Stimulated activated effector memory CD8-positive, alpha-beta T cell treated with anti-CD3 and anti-CD28 coated beads, Interleukin-12 subunit alpha, Interleukin-12 subunit beta, amount 100 ng/mL, for 72 hours (primary cell): ENCODE data around the gene ELK4.

Experiments
- ATAC-seq: fragments of 150-1000 bp; cut with Tn5 transposase; 2 replicates; pipeline ENCODE4 v1.10.0; 2021
- DNase-seq, 2 donors: peaks; one replicate each; pipeline ENCODE4 v3.0.0; 2021 to 2022; ENCODE audit warnings: low spot score in 2 of 2
- H3K27ac Mint-ChIP-seq: one replicate; pipeline ENCODE4 v1.8.0; 2022; ENCODE audit warnings: mild to moderate bottlenecking, mixed read lengths
- H3K36me3 Mint-ChIP-seq: one replicate; pipeline ENCODE4 v1.8.0; 2022; ENCODE audit warnings: mild to moderate bottlenecking, mixed read lengths
- H3K4me1 Mint-ChIP-seq: one replicate; pipeline ENCODE4 v1.8.0; 2022; ENCODE audit warnings: mixed read lengths
- H3K4me3 Mint-ChIP-seq: one replicate; pipeline ENCODE4 v1.8.0; 2022; ENCODE audit warnings: mild to moderate bottlenecking, mixed read lengths
- H3K9me3 Mint-ChIP-seq: one replicate; pipeline ENCODE4 v1.8.0; 2022; ENCODE audit warnings: mixed read lengths

Gene ELK4

GRCh38 chr1:205597691-205598314, 34.0 kb downstream of the ELK4 start:
- DNase-seq (no peak), ATAC-seq (no peak)
- Mint-ChIP-seq H3K36me3 (peaks cover 8% of the 10 kb centered on the region), H3K4me1 (peaks cover 9% of the 10 kb centered on the region), H3K9me3 (no peaks in the 10 kb centered on the region), H3K27ac (peak overlapping the region; percentile 46), H3K4me3 (no peak overlapping the region)

GRCh38 chr1:205596876-205597275, 34.9 kb downstream of the ELK4 start:
- Mint-ChIP-seq H3K27ac (no peak overlapping the region), H3K4me1 (peaks cover 9% of the 10 kb centered on the region), H3K9me3 (no peaks in the 10 kb centered on the region), H3K4me3 (no peak overlapping the region), H3K36me3 (peaks cover 8% of the 10 kb centered on the region)
- ATAC-seq (no peak), DNase-seq (no peak)

- H3K36me3 Mint-ChIP-seq, result peaks cover 8% of the 10 kb centered on the region
- H3K9me3 Mint-ChIP-seq, result no peaks in the 10 kb centered on the region
- DNase-seq (no peak), ATAC-seq (no peak)
- no peak overlapping the region for H3K4me3 Mint-ChIP-seq
- H3K4me1 Mint-ChIP-seq, result peaks cover 15% of the 10 kb centered on the region
- H3K27ac Mint-ChIP-seq, result peak overlapping the region; percentile 41
Measured at GRCh38 chr1:205595861-205596260, 36.0 kb downstream of the ELK4 start.

GRCh38 chr1:205595435-205595834, 36.4 kb downstream of the ELK4 start:
- Mint-ChIP-seq H3K9me3 (no peaks in the 10 kb centered on the region), H3K4me3 (no peak overlapping the region), H3K27ac (peak overlapping the region; percentile 41), H3K36me3 (peaks cover 8% of the 10 kb centered on the region), H3K4me1 (peaks cover 15% of the 10 kb centered on the region)
- DNase-seq, result no peak
- ATAC-seq, result no peak

- Mint-ChIP-seq H3K9me3 (no peaks in the 10 kb centered on the region), H3K4me3 (no peak overlapping the region), H3K36me3 (peaks cover 8% of the 10 kb centered on the region), H3K4me1 (peaks cover 11% of the 10 kb centered on the region), H3K27ac (no peak overlapping the region)
- no peak for DNase-seq
- ATAC-seq, result no peak
Measured at GRCh38 chr1:205594846-205595245, 37.0 kb downstream of the ELK4 start.

DNA sequence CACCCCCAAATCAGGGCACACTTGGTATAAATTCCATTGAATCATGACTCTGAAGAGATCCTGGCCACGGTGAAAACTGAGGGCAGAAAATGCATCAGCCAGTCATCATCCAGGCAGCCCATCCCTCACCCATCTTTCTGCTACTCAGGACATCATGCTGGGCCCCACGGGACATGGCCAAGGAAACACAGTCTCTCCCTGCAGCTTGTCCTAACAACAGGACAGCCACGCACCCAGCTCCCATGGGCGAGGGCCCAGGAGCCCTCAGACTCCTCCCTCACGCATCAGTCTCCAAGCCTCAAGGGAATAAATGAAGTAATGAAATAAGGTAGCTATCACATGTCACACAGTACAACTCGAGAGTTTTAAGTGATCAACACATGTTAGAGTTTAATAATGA, 37.8 kb downstream of the ELK4 start:
- Mint-ChIP-seq H3K27ac (no peak overlapping the region), H3K4me1 (peaks cover 6% of the 10 kb centered on the region), H3K36me3 (peaks cover 2% of the 10 kb centered on the region), H3K4me3 (no peak overlapping the region), H3K9me3 (no peaks in the 10 kb centered on the region)
- ATAC-seq, result no peak
- DNase-seq, result no peak

DNA sequence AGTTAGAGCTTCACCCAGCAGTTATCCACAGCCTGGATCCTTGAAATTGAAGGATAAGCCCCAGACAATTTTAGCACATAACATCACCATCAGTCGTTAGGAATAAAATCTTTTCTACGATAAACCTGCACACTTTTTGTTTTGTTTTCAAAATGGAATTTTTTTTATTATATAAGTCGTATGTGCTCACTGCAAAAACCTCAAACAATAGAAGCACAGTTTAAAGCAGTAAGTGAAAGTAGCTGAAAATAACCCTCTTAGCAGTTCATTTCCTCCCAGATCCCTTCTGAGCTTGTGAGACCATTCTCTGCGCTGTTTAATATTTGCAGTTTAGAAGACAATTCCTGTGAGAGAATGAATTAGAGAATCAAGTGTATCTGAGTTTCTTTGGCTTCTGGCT, 38.3 kb downstream of the ELK4 start:
- DNase-seq (no peak), ATAC-seq (no peak)
- H3K9me3 Mint-ChIP-seq, result no peaks in the 10 kb centered on the region
- H3K4me3 Mint-ChIP-seq, result peak overlapping the region; percentile 66
- no peak overlapping the region for H3K27ac Mint-ChIP-seq
- H3K4me1 Mint-ChIP-seq, result peaks cover 6% of the 10 kb centered on the region
- H3K36me3 Mint-ChIP-seq, result no peaks in the 10 kb centered on the region

- Mint-ChIP-seq H3K9me3 (no peaks in the 10 kb centered on the region), H3K4me1 (peaks cover 6% of the 10 kb centered on the region), H3K27ac (peak overlapping the region; percentile 84), H3K36me3 (no peaks in the 10 kb centered on the region), H3K4me3 (peak overlapping the region; percentile 66)
- DNase-seq, result no peak
- no peak for ATAC-seq
Measured at GRCh38 chr1:205592443-205593003, 39.3 kb downstream of the ELK4 start.

DNA sequence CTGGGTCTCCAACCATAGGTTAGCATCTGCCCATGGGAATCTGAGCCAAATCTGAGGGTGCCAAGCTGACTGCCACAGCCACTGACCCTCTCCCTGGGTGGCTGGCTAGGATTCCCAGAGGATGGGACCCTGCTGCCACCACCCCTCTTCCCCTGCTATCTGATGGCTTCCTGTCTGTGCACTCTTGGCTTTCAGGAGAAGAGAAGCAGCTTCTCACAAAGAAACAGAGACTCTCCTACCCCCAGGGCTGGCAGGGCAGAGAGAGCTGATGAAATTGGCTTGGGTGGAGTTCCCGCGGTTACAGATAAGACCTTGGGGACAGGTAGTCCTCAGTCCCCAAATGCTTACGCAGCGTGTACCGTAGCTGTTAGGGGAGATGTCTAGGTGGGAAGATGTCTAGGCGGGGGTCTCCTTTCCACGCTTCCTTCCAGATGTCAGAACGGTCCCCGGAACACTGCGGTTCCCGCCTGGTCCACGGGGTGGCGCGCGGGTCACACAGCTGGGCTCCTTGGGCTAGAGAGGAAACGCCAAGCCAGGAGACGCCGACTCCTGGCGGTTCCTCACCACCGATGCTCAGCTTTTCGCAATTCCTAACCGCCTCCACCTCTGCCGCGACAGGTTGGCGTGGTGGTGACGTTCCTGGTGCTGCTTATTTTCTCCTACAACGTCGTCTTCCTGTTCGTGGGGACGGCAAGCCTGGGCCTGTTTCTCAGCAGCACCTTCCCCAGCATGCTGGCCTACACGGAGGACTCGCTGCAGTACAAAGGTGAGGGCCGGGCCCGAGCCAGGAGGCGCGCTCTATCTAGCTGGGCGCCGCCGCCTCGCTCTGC, 40.1 kb downstream of the ELK4 start:
- Mint-ChIP-seq H3K9me3 (no peaks in the 10 kb centered on the region), H3K27ac (peak overlapping the region; percentile 84), H3K36me3 (no peaks in the 10 kb centered on the region), H3K4me1 (peaks cover 6% of the 10 kb centered on the region), H3K4me3 (peak overlapping the region; percentile 66)
- peak; percentile 93 for ATAC-seq
- DNase-seq, result peak; percentile 92 to 98

DNA sequence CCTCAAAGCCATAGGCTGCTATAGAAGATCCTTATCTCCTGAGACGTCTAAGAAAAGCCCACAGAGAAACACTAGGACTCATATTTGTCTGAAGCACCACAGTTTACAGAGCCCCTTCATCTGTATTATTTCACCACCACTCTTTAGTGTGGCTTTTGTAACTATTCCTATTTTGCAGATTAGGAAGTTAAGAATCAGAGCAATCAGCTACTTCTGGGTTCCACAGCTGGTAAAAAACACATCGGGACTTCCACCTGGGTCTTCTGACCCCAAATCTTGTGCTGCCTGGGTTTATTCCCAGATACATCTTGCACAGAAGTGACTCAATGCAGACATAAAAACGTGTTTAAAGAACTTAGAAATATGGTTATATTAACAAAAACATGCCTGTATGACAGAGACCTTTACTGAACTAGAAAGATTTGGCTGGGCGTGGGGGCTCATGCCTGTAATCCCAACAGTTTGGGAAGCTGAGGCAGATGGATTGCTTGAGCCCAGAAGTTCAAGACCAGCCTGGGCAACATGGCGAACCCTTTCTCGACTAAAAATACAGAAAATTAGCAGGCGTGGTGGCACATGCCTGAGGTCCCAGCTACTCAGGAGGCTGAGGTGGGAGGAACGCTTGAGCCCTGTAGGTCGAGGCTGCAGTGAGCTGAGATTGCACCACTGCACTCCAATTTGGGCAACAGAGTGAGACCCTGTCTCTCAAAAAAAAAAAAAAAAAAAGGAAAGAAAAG, 40.9 kb downstream of the ELK4 start:
- ATAC-seq (no peak), DNase-seq (no peak)
- no peaks in the 10 kb centered on the region for H3K9me3 Mint-ChIP-seq
- no peak overlapping the region for H3K4me3 Mint-ChIP-seq
- no peak overlapping the region for H3K27ac Mint-ChIP-seq
- H3K36me3 Mint-ChIP-seq, result no peaks in the 10 kb centered on the region
- H3K4me1 Mint-ChIP-seq, result peaks cover 6% of the 10 kb centered on the region

- no peak overlapping the region for H3K4me3 Mint-ChIP-seq
- no peaks in the 10 kb centered on the region for H3K9me3 Mint-ChIP-seq
- H3K36me3 Mint-ChIP-seq, result no peaks in the 10 kb centered on the region
- H3K4me1 Mint-ChIP-seq, result peaks cover 6% of the 10 kb centered on the region
- no peak overlapping the region for H3K27ac Mint-ChIP-seq
- ATAC-seq, result no peak
- DNase-seq, result no peak
Measured at GRCh38 chr1:205590457-205590768, 41.4 kb downstream of the ELK4 start.

DNA sequence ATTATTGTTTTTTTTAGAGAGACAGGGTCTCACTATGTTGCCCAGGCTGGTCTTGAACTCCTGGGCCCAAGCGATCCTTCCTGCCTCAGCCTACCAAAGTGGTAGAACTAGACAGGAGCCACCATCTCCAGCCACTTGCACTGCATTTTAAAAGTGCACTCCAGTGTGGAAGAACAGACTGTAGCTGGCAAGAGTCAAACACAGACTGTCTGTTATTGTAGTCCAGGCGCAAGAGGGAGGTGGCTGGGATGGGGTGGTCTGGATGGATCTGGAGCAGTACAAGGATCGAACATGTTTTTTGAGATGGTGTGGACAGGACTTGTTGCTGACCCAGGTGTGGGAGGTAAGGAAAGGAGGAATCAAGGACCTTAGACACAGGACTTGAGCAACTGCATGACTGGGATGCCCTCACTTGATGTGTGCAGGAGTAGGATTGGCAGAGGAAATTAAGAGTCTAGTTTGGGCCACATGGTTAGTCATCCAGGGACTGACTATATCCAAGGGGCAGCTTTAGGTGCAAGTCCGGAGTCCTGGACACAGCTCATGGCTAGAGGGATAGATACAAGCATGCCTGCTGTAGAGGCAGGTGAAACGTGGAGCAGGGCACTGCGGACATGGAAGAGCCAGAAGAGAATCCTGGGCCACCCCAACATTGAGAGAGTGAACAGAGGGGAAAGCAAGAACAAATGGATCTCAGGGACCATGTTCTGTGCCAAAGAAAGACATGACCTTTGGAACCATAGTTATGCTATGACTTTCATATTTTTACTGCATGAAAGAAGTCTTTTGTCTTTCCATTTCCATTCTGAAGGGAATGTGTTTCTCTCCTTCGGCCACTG, 42.0 kb downstream of the ELK4 start:
- Mint-ChIP-seq H3K27ac (no peak overlapping the region), H3K36me3 (no peaks in the 10 kb centered on the region), H3K9me3 (no peaks in the 10 kb centered on the region), H3K4me3 (no peak overlapping the region), H3K4me1 (peaks cover 6% of the 10 kb centered on the region)
- DNase-seq (no peak), ATAC-seq (no peak)

DNA sequence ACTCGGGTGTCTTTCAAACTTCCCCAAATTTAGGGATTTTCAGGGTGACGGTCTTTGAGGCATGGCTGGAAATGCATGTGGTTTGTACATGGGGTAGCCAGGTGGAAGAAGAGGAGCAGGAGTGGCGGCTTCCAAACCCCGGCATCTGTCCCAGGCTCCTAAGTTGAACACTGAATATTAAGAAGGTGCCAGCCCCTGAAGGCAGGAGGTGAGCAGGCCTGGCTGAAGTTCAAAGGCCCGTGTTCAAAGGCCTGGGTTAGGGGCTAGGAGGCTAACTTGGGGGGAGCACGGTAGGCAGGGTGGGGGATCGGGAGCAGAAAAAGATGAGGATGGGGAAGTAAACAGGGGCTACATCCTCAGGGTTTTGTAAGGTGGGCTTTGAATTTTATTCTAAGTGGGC, 42.8 kb downstream of the ELK4 start:
- H3K4me3 Mint-ChIP-seq, result no peak overlapping the region
- no peaks in the 10 kb centered on the region for H3K9me3 Mint-ChIP-seq
- ATAC-seq (no peak), DNase-seq (no peak)
- no peaks in the 10 kb centered on the region for H3K36me3 Mint-ChIP-seq
- no peak overlapping the region for H3K27ac Mint-ChIP-seq
- peaks cover 6% of the 10 kb centered on the region for H3K4me1 Mint-ChIP-seq

DNA sequence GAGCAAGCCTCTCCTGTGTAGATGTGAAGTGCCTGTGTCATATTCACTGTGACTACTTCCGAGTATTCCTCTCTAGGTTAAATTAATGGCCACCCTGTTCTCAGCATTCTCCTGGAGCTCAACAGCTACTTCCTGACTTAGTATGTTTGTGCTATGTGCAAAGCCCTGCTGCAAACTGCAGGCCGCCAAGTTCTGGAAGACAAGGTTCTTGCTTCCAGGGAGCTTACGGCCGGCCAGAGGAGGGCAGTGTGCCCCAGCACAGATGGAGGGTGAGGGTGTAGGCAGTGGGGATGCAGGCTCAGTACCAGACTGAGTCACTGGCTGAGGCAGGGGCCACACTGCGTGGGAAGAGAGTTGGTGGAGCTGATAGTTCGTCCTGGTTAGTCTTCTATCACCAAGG, 43.2 kb downstream of the ELK4 start:
- Mint-ChIP-seq H3K27ac (no peak overlapping the region), H3K36me3 (no peaks in the 10 kb centered on the region), H3K9me3 (no peaks in the 10 kb centered on the region), H3K4me1 (peaks cover 6% of the 10 kb centered on the region), H3K4me3 (no peak overlapping the region)
- ATAC-seq (peak; percentile 50), DNase-seq (no peak)

- Mint-ChIP-seq H3K4me1 (peaks cover 9% of the 10 kb centered on the region), H3K4me3 (no peak overlapping the region), H3K9me3 (no peaks in the 10 kb centered on the region), H3K36me3 (no peaks in the 10 kb centered on the region), H3K27ac (peak overlapping the region; percentile 6)
- no peak for DNase-seq
- no peak for ATAC-seq
Measured at GRCh38 chr1:205587581-205587980, 44.2 kb downstream of the ELK4 start.
